Measurements from ENCODE around the gene FAM222B. TPM values are rescaled to one million over a fixed set of nuclear protein-coding genes. Genes with fewer than 3 reads are reported as not detected.
"Not testable (repeated sequence)": the region's sequence is repeated elsewhere in the genome, so short reads cannot be mapped to it uniquely, and the experiment has no call there.

The FAM222B gene, protein sequence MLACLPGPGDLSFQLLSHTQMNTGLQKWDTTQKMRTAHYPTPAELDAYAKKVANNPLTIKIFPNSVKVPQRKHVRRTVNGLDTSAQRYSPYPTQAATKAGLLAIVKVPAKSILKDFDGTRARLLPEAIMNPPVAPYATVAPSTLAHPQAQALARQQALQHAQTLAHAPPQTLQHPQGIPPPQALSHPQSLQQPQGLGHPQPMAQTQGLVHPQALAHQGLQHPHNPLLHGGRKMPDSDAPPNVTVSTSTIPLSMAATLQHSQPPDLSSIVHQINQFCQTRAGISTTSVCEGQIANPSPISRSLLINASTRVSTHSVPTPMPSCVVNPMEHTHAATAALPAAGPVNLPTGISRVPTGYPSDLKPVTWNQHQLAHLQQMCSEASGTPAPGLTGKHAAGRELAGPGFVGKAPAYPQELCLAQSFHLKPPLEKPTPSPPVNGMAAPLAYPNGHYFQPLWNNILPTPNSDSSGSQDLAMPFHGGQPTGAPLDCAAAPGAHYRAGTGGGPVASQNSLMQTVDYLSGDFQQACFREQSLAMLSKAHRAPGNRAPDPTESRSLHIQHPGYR
- total RNA-seq = 39.8 and 42.0 TPM in 2 replicates

GRCh38 chr17:28842282-28843012, at the start of gene FAM222B:
Gene FAM222B, minus strand, starts transcription at chr17:28842790. Its CDS starts 76,123 bp downstream, at chr17:28766667.
- no peak for DNase-seq (ENCODE audit: extremely low read depth, low read depth, low spot score)

DNA sequence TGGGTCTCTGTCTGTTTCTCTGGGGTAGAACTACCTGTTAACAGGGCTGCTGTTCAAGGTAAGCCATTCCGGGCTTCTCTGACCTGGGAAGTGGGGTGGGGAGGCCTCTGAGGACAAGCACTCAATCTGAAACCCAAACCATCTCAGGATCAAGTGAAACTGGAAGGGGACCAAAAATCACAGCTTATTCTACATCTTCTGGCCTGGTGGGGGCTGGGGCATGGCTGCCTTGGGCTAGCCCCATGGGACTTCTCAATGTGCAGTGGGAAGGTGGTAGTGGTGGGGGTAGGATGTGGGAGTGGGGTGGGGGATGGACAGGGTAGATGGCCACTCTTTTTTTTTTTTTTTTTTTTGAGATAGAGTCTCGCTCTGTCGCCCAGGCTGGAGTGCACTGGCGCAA, 49.4 kb upstream of the FAM222B start:
- DNase-seq (ENCODE audit: extremely low read depth, low read depth, low spot score) = no peak

- DNase-seq (ENCODE audit: extremely low read depth, low read depth, low spot score) = no peak
Measured at GRCh38 chr17:28891201-28891600, 48.6 kb upstream of the FAM222B start.

DNA sequence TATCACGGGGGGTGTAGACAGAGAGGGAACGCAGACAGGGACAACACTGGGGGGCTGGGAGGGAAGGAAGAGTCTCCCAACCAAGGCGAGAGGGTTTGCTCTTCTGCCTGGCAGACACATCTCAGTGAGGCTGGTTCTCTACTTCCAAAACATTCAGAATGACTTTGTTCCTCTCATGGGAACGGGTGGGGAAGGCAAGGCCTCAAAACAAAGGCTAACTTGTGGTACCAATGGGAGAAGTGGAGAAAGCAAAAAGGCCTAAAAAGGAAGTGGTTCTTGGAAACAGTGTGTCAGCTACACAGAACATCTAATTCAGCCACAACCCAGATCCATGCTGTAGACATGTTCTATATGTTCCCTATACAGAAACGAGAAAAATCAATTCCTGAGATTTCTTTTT, 47.4 kb upstream of the FAM222B start:
- DNase-seq (ENCODE audit: extremely low read depth, low read depth, low spot score) = no peak

DNA sequence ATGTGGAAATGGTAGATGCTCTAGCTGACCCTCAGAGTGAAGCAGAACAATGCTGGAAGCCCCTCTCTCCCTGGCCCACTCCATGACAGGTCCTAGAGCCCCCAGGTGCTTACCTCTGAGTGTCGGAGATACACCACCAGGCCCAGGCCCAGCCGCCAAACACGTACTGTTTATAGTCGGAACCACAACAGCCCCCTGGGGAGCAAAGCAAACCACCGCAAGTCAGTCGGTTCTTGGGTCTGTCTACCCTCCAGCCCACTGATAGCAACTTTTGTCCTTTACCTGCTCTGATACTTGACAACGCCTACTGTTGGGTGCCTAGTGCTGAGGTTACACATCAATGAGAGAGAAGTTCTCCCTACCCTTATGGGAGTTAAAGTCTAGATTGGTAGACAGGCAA, 46.2 kb upstream of the FAM222B start:
- no peak for DNase-seq (ENCODE audit: extremely low read depth, low read depth, low spot score)

GRCh38 chr17:28887871-28888471, 45.4 kb upstream of the FAM222B start:
- no peak for DNase-seq (ENCODE audit: extremely low read depth, low read depth, low spot score)

- DNase-seq (ENCODE audit: extremely low read depth, low read depth, low spot score) = no peak
Measured at GRCh38 chr17:28885951-28886350, 43.4 kb upstream of the FAM222B start.

DNA sequence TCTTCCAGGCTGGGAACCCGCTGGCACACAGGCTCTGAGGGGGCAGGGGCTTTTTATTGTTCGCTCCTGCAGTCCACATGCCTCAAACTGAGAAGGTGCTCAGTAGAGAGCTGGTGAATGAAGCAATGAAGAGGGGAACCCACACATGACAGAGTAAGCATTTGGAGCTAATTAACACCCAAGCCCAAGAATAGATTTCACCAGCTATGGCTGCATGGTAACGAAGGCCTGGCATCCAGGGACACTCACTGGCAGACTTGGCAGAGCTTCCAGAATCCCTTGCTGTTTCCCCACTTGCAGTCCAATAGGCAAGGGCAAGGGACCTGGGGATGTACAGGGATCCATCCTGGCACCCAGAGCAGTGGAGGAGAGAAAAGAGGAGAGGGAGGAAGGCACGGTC, 42.8 kb upstream of the FAM222B start:
- no peak for DNase-seq (ENCODE audit: extremely low read depth, low read depth, low spot score)

DNA sequence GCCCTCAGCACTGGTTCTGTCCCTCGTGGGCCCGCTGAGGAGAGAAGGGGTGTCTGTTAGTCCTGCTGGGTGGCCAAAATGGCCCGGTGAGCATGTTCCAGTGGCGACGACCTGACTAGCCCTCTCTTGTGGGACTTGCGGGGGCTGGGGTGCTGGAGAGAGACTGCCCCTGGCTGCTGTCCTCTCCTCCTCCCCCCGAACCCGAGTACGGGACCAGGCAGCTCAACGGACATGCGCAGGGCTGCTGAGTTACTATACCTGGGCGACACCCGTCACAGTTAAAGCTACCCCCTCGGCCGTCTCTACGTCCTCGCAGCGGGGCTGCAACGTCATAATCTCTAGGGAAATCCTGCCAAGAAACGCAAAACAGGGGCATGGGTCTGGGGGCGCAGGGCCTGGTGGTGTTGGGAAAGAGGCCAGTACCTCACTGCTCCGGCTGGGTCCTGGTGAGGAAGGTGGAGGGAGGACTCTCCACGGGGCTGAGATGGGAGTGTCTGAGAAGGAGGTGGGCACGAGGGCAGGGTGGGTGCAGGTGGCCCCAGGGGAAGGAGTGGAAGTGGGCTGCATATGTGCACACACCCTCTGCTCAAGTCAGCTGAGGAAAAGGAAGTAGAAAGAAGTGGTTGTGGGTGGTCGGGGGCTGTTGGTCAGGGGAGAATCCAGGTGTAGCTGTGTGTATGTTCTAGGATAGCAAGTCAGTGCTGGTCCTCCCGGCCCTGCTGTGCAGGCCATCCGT, 41.5 kb upstream of the FAM222B start:
- DNase-seq (ENCODE audit: extremely low read depth, low read depth, low spot score) = no peak

GRCh38 chr17:28882154-28882895, 39.7 kb upstream of the FAM222B start:
- no peak for DNase-seq (ENCODE audit: extremely low read depth, low read depth, low spot score)

DNA sequence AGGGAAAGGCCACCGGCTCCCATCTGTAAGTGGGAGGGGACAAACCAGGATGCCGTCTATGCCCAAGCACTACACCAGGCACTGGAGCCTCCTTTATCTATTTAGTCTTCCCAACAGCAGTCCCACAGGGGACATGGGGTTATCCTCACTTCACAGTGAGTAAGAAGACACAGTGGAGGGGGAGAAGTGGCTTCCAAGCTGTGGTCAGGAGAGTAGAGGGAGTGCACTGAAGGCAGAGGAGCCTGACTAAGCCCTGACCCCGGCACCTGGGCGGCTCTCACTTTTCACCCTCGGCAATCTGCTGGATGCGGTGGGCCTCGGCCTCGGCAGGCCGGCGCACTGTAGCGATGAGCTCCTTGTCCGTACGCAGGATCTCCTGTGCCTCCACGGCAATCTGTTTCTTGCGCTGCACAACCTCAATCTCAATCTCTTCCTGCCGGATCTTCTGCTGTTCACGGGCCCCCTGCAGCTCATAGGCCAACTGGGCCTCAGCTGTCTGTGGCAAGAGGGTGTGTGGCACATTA, 39.0 kb upstream of the FAM222B start:
- DNase-seq (ENCODE audit: extremely low read depth, low read depth, low spot score) = no peak

DNA sequence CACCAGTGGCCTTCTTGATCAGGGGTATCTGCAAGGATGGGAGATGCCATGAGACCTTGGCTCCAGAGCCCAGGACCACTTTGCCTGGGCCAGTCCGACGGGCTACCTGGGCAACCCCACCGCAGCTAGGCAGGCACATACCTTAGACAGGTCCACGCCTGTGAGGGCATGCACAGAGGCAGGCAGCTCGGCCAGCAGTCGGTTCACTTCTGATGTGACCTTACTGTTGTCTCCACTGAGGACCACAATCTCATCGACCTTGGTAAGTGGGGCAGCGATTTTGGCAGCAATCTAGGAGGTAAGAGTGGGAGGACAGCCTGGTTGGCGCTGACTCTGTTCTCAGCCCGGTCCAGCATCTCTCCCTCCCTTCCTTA, 38.0 kb upstream of the FAM222B start:
- DNase-seq (ENCODE audit: extremely low read depth, low read depth, low spot score) = no peak

DNA sequence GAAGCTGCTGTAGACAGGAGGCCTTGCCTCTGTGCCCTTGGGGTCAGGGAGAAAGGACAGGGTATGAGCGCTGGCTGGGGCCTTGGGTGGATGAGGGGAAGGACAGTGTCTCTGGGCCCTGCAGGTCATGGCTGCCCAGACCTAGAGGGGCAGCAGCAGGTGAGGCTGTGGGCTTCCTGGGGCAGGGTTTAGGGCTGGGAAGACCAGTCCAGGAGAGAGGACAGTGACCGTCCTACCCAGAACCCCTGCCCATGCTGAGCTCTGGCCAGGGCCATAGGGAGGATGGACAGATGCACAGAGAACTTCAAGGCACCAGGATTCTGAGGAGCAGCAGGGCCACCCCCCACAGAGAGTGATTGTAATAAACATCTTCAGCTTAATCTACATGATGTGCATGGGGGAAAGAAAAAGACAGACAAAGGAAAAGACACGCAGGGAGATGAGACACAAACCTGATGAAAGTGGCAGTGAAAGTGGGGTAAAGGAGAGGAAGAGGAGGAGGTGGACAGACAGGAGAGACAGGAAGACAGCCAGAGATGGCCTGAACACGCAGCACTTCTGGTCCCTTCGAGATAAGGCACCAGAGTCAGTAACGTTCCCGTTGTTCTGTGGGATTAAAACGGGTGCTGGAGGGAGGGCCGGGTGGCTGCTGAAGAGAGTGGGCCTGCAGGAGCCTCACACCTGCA, 37.4 kb upstream of the FAM222B start:
- DNase-seq (ENCODE audit: extremely low read depth, low read depth, low spot score) = no peak

GRCh38 chr17:28878981-28879380, 36.4 kb upstream of the FAM222B start:
- DNase-seq (ENCODE audit: extremely low read depth, low read depth, low spot score) = no peak

DNA sequence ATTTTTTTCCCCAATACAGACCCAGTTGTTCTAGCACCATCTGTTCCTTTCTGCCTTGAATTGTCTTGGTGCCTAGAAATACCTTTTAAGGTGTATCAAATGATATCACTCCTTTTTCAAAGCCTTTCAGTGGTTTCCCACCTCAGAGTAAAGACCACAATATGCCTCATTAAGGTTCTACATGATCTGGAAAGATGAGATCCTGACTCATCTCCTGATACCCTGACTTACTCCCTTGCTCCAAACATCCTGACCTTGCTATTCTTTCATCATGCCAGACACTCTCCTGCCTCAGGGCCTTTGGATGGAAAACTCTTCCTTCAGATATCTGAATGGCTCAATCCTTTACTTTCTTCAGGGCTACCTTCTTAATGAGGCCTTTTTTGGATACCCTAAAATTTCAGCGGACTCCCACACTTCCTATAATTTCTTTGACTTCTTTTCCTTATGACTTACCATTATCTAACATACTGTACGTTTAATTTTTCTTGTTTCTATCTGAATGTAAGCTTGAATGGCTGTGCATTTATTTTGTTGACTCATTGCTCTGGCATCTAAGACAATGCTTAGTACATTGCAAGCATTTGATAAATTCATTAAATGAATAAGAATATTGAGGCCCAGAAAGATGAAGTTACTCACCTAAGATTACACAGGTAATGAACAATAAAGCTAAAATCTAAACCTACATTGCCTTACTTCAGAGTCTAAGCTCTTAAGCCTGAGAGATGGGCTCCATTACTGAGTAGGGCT, 35.7 kb upstream of the FAM222B start:
- DNase-seq (ENCODE audit: extremely low read depth, low read depth, low spot score) = no peak

DNA sequence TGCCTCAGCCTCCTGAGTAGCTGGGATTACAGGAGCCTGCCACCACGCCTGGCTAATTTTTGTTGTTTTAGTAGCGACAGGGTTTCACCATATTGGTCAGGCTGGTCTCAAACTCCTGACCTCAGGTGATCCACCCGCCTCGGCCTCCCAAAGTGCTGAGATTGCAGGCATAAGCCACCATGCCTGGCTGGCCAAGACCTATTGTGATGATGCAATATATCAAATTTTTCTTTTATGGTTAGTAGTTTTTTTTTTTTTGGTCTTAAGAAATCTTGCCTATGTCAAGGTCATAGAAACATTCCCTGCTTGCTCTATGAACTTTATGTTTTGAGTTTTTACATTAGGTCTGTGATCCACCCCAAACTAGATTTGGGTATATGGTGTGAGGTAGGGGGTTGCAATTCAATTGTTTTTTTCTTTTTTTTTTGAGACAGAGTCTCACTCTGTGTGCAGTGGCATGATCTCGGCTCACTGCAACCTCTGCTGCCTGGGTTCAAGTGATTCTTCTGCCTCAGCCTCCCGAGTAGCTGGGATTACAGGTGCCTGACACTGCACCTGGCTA, 34.6 kb upstream of the FAM222B start:
- not testable (repeated sequence) for DNase-seq (ENCODE audit: extremely low read depth, low read depth, low spot score)

DNA sequence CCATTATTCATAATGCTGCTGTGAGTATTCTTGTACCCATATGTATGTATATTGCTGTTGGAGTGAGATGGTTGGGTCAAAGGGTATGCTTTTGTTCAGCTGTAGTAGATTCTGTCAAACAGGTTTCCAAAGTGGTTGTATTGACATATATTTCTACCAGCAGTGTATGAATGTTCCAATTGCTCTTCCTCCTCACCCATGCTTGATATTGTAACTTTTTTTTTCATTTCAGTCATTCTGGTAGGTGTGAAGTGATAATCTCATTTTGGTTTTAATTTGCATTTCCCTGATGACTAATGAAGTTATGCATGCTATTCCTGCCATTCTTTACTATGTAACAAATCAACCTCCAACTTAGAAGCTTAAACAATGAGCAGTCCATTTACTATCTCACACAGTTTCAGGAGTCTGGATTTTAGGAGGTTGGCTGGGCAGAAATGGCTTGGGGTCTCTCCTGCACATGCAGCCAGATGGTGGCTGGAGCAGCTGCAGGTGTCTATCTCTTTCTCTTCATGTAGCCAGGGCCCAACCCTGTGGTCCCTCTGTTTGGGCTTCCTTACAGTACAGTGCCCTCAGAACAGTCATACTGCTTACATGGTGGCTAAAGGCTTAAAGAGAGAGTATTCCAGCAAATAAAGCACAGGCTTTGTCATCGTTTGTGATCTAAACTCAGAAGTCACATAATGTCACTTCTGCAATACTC, 33.4 kb upstream of the FAM222B start:
- DNase-seq (ENCODE audit: extremely low read depth, low read depth, low spot score) = no peak

DNA sequence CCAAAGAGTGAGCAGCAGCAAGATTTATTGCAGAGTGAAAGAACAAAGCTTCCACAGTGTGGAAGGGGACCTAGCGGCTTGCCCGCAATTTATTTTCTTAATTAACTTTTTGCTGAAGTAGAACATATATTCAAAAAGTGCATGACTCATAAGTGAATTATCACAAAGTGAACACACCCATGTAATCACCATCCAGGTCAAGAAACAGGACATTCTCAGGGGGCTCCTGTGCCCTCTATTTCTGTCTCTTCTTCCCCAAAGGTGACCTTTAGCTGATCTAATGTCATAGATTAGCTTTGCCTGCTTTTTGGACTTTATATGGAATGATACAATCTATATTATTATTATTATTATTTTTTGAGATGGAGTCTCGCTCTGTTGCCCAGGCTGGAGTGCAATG, 32.2 kb upstream of the FAM222B start:
- no peak for DNase-seq (ENCODE audit: extremely low read depth, low read depth, low spot score)

Measured in glomerular endothelial cell (primary cell).